ENCODE data around the gene SALL1.

SALL1 gene

GRCh38 chr16:51157698-51158097 lies 6.6 kb upstream of the SALL1 start:
- no peak for TF ChIP-seq EZH2phosphoT487 (IDR thresholded peaks at IDR 0.05; ENCODE audit: low read depth)
- TF ChIP-seq, protein P1, sequence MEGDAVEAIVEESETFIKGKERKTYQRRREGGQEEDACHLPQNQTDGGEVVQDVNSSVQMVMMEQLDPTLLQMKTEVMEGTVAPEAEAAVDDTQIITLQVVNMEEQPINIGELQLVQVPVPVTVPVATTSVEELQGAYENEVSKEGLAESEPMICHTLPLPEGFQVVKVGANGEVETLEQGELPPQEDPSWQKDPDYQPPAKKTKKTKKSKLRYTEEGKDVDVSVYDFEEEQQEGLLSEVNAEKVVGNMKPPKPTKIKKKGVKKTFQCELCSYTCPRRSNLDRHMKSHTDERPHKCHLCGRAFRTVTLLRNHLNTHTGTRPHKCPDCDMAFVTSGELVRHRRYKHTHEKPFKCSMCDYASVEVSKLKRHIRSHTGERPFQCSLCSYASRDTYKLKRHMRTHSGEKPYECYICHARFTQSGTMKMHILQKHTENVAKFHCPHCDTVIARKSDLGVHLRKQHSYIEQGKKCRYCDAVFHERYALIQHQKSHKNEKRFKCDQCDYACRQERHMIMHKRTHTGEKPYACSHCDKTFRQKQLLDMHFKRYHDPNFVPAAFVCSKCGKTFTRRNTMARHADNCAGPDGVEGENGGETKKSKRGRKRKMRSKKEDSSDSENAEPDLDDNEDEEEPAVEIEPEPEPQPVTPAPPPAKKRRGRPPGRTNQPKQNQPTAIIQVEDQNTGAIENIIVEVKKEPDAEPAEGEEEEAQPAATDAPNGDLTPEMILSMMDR (IDR thresholded peaks at IDR 0.05; ENCODE audit: low read depth, low read length) = no peak
- H4K20me1 ChIP-seq (ENCODE audit: insufficient read depth, low read length) = no peaks in the 10 kb centered on the region
- H3K4me1 ChIP-seq (ENCODE audit: low read length) = no peaks in the 10 kb centered on the region
- no peak overlapping the region for H3K27ac ChIP-seq (ENCODE audit: low read length)
- no peaks in the 10 kb centered on the region for H3K27me3 ChIP-seq (ENCODE audit: low read depth, low read length)
- H3K79me2 ChIP-seq (ENCODE audit: low read length) = no peaks in the 10 kb centered on the region
- no peak overlapping the region for H3K4me3 ChIP-seq (ENCODE audit: low read length)
- H3K9ac ChIP-seq (ENCODE audit: low read length) = no peak overlapping the region
- no peak overlapping the region for H2AFZ ChIP-seq (ENCODE audit: low read depth, low read length)
- H3K9me3 ChIP-seq (ENCODE audit: insufficient read depth, low read length) = no peaks in the 10 kb centered on the region
- H3K4me2 ChIP-seq (ENCODE audit: low read length) = no peak overlapping the region
- H3K36me3 ChIP-seq (replicated peaks; ENCODE audit: low read depth, low read length) = no peaks in the 10 kb centered on the region

DNA sequence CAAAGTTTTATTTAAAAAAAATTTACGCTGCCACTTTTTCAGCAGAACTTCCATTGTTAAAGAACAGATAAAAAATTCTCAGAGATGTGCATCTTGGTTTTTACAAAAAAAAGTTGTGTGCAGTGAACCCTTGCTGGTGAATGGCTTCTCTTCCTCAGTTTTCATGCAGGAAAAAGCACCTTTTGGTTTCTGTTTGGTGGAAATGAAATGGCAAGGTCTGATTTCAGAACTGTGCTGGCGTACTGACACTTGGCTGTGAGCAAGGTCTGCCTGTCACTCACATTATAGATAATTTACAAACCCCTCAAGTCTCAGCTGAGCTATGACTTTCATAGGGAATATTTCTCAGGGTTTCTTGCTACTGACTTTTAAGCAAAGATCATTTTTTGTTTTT lies 5.7 kb upstream of the SALL1 start:
- Histone ChIP-seq H4K20me1 (ENCODE audit: insufficient read depth, low read length) (no peaks in the 10 kb centered on the region), H3K27ac (ENCODE audit: low read length) (no peak overlapping the region), H3K27me3 (ENCODE audit: low read depth, low read length) (no peaks in the 10 kb centered on the region), H3K9me3 (ENCODE audit: insufficient read depth, low read length) (no peaks in the 10 kb centered on the region), H2AFZ (ENCODE audit: low read depth, low read length) (no peak overlapping the region), H3K4me3 (ENCODE audit: low read length) (no peak overlapping the region), H3K79me2 (ENCODE audit: low read length) (no peaks in the 10 kb centered on the region), H3K9ac (ENCODE audit: low read length) (no peak overlapping the region), H3K36me3 (replicated peaks; ENCODE audit: low read depth, low read length) (no peaks in the 10 kb centered on the region), H3K4me1 (ENCODE audit: low read length) (no peaks in the 10 kb centered on the region), H3K4me2 (ENCODE audit: low read length) (no peak overlapping the region)
- no peak for TF ChIP-seq EZH2phosphoT487 (IDR thresholded peaks at IDR 0.05; ENCODE audit: low read depth)
- TF ChIP-seq, protein P1 (IDR thresholded peaks at IDR 0.05; ENCODE audit: low read depth, low read length) = no peak

- Histone ChIP-seq H3K9ac (ENCODE audit: low read length) (no peak overlapping the region), H3K4me3 (ENCODE audit: low read length) (no peak overlapping the region), H3K27me3 (ENCODE audit: low read depth, low read length) (no peaks in the 10 kb centered on the region), H3K4me2 (ENCODE audit: low read length) (no peak overlapping the region), H3K36me3 (replicated peaks; ENCODE audit: low read depth, low read length) (no peaks in the 10 kb centered on the region), H3K27ac (ENCODE audit: low read length) (no peak overlapping the region), H4K20me1 (ENCODE audit: insufficient read depth, low read length) (no peaks in the 10 kb centered on the region), H3K9me3 (ENCODE audit: insufficient read depth, low read length) (no peaks in the 10 kb centered on the region), H3K79me2 (ENCODE audit: low read length) (no peaks in the 10 kb centered on the region), H3K4me1 (ENCODE audit: low read length) (no peaks in the 10 kb centered on the region), H2AFZ (ENCODE audit: low read depth, low read length) (no peak overlapping the region)
- TF ChIP-seq EZH2phosphoT487 (IDR thresholded peaks at IDR 0.05; ENCODE audit: low read depth) = no peak
- TF ChIP-seq, protein P1 (IDR thresholded peaks at IDR 0.05; ENCODE audit: low read depth, low read length) = no peak
Observed at GRCh38 chr16:51155820-51156806, 5.0 kb upstream of the SALL1 start.

- Histone ChIP-seq H3K4me2 (ENCODE audit: low read length) (no peak overlapping the region), H3K9ac (ENCODE audit: low read length) (no peak overlapping the region), H4K20me1 (ENCODE audit: insufficient read depth, low read length) (no peaks in the 10 kb centered on the region), H2AFZ (ENCODE audit: low read depth, low read length) (no peak overlapping the region), H3K4me3 (ENCODE audit: low read length) (no peak overlapping the region), H3K36me3 (replicated peaks; ENCODE audit: low read depth, low read length) (no peaks in the 10 kb centered on the region), H3K27me3 (ENCODE audit: low read depth, low read length) (no peaks in the 10 kb centered on the region), H3K4me1 (ENCODE audit: low read length) (no peaks in the 10 kb centered on the region), H3K27ac (ENCODE audit: low read length) (no peak overlapping the region), H3K79me2 (ENCODE audit: low read length) (no peaks in the 10 kb centered on the region), H3K9me3 (ENCODE audit: insufficient read depth, low read length) (no peaks in the 10 kb centered on the region)
- TF ChIP-seq EZH2phosphoT487 (IDR thresholded peaks at IDR 0.05; ENCODE audit: low read depth) = no peak
- TF ChIP-seq, protein P1 (IDR thresholded peaks at IDR 0.05; ENCODE audit: low read depth, low read length) = no peak
Observed at GRCh38 chr16:51155199-51155607, 4.1 kb upstream of the SALL1 start.

All from OCI-LY3 (cell line).